GM18502 (cell line): ENCODE data around the gene ITIH3.

Experiments
- ATAC-seq: cut with Tn5 transposase; IDR thresholded peaks from one replicate; pipeline ENCODE4 v1.9.1; 2021; ENCODE audit warnings: mild to moderate bottlenecking; ENCODE audit not compliant: unreplicated experiment, poor library complexity

The ITIH3 gene

DNA sequence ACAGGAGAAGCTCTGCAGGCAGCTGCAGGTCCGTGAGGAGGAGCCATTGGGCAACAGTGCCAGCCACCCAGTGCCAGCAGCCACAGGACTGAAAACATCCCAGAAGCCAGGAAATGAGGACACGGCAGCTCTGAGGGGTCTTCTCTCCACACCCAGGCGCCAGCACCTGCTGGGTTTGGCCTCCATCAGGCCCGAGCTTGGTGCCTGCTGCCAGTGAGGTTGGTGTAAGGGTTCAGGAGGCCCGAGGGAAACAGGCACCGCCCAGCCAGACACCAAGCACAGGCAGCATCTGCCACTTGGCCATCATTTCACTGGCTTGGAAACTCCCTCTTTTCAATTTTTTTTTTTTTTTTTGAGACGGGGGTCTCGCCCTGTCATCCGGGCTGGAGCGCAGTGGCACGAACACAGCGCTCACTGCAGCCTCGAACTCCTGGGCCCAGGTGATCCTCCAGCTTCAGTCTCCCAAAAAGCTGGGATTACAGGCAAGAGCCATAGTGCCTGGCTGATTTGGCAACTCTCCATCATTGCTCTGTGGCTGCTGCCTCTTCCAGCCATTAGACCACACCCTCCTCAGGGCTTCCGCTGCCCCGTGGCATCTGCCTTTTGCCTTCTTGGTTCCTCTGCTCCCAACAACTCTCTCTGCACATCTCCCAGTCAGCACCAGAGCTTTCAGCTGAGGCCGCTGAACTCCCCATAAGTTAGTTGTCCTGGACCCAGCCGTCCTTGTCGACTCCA is 1.5 kb upstream of the ITIH3 start:
- ATAC-seq = no peak

DNA sequence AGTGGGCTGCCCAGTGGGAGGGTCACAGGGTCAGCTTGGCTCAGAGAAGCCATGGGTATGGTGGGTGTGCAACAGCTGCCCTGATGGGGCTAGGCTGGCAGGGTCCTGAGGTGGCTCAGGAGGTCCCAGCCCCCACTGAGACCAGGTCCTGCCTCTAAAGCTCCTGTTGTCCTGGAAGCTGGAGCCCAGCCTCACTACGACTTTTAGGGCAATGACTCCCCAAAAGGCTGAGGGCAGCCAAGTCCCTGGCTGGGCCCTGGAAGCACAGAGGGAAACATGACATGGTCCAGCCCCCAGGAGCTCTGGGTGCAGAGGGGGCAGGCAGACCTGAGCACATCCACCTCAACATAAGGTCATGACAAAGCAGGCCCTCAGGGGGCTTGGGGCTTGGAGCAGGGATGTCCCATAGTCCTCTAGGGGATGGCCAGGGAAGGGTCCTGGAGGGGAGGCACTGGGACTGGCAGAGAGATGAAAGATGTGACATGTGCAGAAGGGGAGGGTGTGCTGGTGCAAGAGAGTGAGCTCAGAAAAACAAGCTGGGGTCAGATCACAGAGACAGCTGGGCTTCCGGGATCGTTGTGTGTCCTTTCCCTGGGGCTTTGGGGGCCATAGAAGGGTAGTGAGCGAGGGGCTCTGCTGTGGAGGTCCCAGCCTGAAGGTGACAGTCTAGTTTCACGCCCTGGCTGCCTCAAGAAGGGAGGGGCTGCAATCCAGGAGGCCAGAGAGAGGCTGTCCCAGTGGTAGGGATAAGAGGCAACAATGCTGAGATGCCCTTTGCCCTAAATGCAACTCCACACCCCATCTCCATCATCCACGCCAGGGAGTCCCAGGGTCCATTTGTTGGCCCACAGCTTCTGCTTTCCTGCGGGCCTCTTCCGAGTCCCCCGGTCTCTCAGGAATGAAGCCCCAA is 639 bp upstream of the ITIH3 start:
- ATAC-seq = no peak

DNA sequence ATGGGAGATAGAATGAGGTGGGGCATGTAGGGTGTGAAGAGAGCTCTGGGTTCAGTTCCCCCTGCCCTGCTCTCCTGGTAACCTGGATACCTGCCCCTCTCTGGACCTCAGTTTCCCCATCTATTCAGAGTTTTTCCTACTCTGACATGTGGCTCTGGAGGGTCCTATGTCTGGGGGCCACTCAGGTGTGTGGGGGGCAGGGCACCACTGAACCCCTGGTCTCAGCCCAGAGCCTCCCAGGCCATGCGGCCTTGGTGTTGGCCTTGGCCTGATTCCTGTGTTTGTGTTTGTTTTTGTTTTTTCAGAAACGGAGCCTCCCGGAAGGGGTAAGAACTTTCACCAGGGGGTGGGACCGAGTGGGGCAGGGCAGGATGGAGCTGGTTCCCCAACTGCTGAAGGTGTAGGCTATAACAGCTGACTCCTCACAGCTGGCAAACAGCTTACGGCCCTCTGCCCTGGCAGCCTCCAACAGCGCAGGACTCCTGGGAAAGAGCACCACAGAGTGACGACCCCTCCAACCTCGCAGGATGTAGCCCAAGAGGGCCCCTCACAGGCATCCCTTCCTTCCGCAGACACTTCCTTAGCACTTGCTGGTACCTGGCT is 803 bp downstream of the ITIH3 start:
- ATAC-seq = no peak

DNA sequence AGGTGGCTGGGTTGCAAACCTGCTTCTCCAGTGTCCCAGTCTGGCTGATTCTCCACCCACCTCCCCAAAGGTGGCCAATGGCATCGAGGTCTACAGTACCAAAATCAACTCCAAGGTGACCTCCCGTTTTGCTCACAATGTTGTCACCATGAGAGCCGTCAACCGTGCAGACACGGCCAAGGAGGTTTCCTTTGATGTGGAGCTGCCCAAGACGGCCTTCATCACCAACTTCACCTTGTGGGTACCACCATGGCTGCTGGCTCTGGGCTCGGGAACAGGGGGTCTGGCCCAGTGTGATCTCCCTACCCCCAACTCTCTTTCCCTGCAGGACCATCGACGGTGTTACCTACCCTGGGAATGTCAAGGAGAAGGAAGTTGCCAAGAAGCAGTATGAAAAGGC is 1.8 kb downstream of the ITIH3 start:
- no peak for ATAC-seq

DNA sequence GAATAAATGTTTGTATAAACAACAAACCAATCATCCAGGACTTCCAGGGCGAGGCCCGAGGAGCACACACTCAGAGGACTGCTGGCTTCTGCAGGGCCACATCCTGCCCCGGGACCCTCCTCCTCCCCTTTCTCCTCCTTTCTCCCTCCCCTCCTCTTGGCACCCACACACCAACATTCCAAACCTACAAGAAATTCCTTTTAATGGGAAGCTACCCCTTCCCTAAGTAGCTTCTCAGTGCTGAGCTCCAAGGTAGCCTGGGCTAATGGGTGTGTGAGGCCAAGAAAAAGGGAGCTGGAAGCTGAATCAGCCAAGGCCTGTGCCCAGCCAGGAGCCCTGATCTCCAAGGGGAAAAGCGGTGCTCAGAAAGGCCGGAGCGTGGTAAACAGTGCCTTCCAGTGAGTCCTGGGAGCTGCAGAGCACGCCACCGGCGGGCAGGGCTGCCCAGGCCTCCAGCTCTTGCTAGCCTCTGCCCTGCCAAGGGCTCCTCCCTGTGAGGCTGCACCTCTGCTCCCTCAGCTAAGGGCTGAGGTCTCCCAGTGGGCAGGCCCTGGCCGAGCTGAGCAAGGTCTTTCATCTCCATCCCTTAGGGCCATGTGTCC is 3.9 kb downstream of the ITIH3 start:
- no peak for ATAC-seq

DNA sequence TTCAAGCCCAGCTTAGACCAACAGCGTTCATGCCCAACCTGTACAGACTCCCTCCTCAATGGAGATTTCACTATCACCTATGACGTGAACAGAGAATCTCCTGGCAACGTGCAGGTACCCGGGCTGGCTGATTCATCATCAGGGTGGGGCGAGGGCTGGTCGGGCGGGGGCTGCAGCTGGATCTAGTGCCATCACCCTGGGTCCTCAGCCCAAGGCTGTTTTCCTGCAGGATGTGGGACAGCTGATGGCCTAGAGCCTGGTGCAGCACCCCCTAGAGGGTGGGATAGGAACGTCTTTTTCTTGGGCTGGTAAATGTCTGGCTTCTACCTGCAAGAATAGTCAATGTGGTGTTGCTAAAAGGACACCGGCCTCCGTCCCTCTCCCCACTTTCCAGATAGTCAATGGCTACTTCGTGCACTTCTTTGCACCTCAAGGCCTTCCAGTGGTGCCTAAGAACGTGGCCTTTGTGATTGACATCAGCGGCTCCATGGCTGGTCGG is 4.4 kb downstream of the ITIH3 start:
- no peak for ATAC-seq

DNA sequence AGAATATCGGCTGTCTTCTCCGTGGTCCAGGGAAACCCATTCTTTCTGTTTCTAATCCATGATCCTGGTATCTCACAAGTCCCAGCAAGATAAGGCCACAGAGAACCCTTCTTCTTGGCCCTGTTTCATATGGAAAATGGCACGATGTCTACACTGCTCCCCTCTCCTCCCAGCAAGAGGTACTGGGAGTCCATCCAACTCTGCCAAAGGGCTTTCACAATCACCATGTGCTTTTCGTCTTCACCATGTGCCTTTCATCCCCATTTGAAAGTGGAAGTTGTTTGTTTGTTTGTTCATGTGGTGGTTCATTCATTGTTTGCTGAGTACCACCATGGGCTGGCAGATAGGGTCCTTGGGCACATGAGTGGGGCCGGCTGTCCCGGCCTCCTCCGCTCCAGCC is 5.5 kb downstream of the ITIH3 start:
- ATAC-seq = no peak

DNA sequence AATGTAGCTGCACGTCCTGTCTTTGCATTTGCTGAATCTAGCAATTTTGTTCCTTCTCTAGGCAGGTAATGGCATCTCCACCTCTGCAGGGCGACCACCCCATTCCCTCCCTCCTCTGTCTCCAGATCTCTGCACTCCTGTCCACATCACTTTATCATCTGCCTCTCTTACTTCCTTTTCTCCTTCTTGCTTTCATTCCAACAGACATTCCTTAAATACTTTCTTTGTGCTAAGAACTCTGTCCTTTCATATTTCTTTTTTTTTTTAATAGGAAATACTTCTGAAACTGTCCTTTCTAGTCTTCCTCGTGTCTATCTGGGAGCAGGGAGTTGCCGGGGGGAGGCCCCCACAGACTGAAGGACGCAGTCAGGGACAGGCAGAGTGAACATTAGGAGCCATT is 7.2 kb downstream of the ITIH3 start:
- ATAC-seq = no peak

DNA sequence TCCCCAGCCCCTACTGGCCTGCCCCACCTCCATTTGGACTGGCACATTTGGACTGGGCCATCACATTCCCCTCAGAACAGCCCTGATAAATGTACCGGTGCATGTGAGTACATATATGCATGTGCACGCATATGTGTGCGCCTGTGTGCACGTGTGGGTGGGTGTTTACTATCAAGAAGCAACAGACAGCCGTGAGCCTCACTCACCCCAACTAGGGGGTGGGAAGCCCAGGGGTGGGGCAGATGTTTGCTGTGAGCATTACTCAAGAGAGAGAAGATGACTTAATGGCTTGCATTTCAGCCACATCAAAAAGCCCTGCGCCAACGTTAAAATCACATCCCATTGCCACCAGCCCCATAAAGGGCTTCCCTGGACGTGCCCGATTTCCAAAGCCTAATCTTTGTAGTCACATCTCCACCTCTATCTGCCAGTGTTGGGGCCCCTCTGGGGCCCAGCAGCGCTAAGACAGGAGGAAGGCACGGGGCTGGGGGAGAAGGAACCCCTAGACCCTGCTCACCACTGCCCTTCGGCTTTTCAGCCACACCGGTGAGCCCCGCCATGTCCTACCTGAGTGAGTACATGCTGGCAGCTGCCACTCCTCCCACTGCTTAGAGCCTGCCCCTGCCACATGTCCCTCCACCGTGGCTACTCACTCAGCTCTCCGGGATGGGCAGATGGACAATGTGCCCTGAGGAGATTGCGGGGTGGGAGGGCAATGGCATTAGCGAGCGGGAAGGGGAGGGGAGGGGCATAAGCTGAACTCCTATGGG is 10.9 kb downstream of the ITIH3 start:
- ATAC-seq = no peak

DNA sequence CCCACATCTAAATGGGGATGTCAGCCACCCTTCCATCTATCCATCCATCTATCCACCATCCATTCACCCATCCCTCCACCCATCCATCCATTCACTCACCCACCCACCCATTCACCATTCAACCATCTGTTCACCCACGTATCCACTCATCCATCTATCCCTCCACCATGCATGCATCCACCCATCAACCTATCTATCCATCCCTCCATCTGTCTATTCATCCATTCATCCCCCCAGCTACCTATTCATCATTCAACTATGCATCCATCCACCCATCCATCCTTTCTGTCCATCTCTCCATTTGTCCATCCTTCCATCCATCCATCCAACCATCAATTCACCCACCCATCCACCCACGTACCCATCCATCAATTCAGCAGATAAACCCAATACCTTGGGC is 14.6 kb downstream of the ITIH3 start:
- ATAC-seq = no peak

DNA sequence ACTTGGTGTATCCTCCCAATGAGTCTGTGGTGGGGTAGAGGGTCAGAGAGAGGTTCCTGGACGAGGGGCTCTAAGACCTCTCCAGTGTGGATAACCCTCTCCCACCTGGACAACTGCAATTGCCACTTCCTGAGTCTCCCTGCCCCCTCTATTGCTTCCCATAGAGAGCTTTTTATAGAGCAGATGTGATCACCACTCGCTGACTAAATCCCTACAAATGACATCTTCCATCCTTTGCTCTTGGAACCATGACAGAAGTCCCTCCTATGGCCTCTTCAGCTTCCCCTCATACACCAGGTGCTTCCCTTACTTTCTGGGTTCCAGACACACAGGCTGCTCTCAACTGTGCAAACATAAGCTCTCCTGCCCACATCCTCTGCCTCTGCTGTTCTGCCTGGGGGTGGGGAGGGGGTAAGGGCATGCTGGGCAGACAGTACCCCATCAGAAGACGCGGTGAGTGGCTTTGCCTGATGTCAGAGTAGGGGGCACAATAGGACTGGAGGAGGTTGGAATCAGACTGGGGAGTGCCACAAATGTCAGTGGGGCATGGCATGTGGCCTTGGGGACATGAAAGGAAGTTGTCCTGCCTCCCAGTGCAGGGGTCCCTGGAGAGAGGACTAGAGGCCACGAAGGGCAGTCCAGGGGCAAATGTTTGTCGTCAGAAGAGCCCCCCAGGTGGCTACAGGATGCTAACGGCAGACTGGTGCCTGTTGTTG is 15.2 kb downstream of the ITIH3 start:
- ATAC-seq = no peak

DNA sequence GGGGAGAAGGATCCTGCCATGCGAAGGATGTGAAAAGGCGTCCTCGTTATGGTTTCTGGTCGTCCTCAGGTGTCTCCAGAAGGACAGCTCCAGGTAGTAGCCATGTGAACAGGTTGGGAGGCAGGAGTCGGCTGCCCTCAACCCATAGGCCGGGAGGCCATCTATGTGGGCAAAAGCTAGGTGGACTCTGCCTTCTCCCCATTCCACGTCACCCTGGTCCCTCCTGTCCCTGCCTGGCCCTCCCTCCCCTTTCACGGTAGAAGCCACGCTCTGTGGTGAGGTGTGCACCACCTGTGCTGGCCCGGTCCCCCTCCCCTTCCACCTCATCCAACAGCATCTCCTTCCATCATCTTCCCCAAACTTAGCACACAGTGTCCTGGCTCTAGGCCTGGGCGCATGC is 16.3 kb downstream of the ITIH3 start:
- ATAC-seq = no peak

DNA sequence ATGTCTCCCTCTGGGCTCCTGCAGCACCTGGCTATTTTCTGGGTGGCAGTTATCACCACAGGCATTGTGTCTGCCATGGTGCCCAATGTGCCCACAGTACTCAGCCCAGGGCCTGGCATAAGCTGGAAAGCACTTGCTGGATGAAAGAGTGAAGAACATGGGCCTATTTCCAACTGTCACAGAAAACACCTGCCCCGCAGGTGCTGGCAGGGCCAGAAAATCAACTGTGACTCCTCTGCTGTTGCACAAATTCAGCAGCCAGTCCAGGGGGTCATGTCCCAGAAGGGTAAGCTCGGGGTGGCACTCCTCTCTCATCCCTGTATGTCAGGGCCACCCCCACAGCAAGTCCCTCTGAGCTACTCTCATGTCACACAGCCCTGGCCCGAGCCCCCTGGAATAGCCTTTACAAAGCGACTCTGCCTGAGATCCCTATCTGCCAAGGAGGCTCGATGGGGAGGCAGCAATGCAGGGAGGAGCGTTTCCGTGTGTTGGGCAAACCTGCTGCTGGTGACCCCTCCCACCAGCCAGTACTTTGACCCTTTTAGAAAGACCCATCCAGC is 16.9 kb downstream of the ITIH3 start:
- ATAC-seq = no peak

DNA sequence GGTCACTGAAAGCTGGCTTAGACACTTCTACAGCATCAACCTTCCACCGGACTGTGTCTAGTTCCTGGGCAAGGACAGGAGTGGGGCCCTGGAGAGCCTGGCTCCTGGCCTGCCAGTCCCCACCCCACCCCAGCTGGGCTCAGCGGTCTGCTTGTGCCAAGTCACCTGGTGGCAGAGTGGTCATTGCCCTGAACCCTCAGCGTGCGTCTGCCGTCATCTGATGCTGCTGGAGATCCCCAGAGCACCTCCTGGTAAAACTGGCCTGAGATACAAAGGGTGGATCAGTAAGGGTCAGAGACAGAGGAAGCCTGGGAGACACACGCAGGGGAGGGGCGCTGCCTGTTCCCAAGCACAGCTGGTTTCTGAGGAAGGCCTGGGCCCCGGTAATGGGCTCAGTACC is 19.2 kb downstream of the ITIH3 start:
- ATAC-seq = no peak

DNA sequence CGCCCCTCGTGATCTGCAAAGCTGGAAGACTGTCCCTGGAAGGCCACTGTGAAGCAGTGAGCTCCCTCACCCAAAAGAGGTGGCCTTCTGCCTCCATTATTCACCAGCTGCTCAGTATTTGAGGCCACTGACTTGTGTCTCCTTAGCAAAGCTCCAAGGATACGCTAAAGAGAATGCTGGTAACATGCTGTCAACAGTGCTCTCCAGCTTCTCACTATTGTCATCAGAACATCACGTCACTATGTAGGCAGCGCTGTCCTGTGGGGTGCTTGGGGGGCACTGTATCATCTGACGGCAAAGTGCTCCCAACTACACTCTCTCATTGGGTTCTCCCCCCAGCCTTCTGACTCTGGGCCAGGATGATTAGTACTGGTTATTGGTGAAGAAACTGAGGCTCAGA is 21.6 kb downstream of the ITIH3 start:
- ATAC-seq = no peak

DNA sequence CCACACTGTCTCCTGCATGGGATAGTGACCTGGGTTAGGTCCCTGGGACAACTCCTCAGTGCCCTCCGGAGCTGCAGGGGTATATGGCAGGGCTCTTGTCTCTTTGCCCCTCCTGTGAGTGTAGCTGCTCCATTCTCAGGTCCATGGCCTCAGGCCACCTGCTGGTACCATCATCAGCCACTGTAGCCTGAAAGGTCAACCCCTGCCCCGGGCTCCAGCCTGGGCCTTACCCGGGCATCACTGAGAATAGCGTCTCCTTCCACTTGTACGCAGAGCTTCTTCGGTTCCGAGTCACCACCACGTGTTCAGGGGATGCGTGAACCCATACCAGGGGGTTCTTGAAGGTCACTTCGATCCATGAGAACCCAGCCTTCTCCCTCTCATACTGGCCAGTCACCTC is 22.1 kb downstream of the ITIH3 start:
- no peak for ATAC-seq

DNA sequence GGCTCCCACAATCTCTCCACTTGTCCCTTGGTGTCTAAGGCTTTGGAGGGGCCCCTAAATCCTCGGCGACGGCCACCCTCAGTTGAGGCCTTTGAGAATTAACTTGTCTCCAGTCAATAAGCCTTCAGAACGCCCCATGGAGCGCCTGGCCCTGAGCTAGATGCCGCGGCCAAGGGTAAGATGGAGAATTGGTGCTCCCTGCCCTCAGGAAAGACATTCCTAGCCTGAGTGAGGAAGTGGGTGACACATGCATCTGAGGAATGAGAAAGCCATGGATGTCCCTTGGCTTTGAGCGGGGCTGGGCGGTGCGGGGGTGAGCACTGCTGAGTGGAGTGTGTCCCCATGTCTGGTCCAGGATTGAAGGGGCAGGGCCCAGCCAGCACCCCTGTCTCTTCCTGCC is 22.6 kb downstream of the ITIH3 start:
- no peak for ATAC-seq

DNA sequence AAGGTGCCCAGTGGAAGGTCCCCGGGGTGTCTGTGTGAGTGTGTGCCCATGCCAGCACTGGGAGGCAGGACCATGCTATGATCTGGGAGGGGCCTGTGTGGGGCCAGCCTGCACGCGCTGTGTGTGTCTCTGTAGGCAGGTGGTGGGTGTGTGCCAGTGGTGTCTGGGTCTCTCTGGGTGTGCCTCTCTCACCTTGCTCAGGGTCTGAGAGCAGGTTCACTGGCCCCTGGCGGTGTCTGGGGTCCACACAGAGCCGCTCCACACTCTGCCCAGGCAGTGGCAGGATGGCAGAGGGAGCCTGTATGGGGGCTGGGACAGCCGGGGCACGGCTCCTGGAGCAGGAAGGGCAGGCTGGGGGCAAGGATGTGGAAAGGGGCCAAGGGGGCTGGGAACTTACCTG is 23.3 kb downstream of the ITIH3 start:
- no peak for ATAC-seq

DNA sequence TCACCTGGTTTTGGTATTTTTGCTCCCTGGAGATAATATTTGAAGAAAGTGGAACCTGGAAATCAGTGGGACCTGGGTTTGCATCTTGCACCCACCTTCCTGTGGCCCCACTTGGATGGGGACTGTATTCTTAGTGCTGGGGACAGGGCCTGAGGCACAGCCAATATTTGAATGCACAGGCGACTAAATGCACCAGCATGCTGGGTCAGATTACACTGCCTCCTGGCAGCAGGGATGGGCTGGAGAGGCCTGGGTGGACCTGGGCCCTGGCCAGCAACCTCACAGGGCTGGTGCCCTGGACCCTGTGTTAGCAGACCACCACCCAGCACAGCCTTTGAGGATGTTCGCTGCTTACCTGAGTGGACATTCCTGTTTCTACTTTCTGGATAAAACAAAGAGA is 25.3 kb downstream of the ITIH3 start:
- ATAC-seq = no peak
